ENCODE data around the gene ASXL1. TPM values are rescaled to one million over a fixed set of nuclear protein-coding genes. Genes with fewer than 3 reads are reported as not detected.
A peak's percentile ranks its signal among the peaks of the same experiment; 100 is the strongest.

The ASXL1 gene
- total and polyA plus RNA-seq, 4 experiments from 2014 or later = 8.8 to 127 (median 73.1) TPM

- no peaks in the 10 kb centered on the region for H3K27me3 ChIP-seq (ENCODE audit: insufficient read depth, low read length)
- Mint-ChIP-seq H3K27ac (peak overlapping the region in 1 of 7 donors; percentile 18), H3K4me1 (peaks cover 17 to 31% (median 23%) of the 10 kb centered on the region in 4 donors), H3K9me3 (no peaks in the 10 kb centered on the region), H3K27me3 (no peaks in the 10 kb centered on the region), H3K36me3 (peaks cover 40 to 48% of the 10 kb centered on the region in 2 donors), H3K4me3 (no peak overlapping the region)
- peaks cover 26% of the 10 kb centered on the region for H3K4me1 ChIP-seq (ENCODE audit: insufficient read depth, low read length)
- CTCF ChIA-PET (ENCODE audit: partially characterized antibody) = no interaction called here
- DNase-seq = no peak
- peaks cover 12% of the 10 kb centered on the region for H3K36me3 ChIP-seq (ENCODE audit: insufficient read depth, low read length)
- no peaks in the 10 kb centered on the region for H3K9me3 ChIP-seq (ENCODE audit: control insufficient read depth in 1 of 2, low read length in 2 of 2)
- intact Hi-C loops (cut with micrococcal nuclease) = no loop called here
- no peak overlapping the region for H3K4me3 ChIP-seq (ENCODE audit: low read length in 2 of 2)
- POLR2A ChIA-PET (ENCODE audit: partially characterized antibody) = no interaction called here
- no peak overlapping the region for H3K27ac ChIP-seq (ENCODE audit: low read depth, low read length)
These were observed 28.1 kb upstream of the ASXL1 start for GRCh38 chr20:32329817-32330554.

GRCh38 chr20:32330555-32330897 is 27.6 kb upstream of the ASXL1 start:
- Mint-ChIP-seq H3K4me3 (no peak overlapping the region), H3K36me3 (peaks cover 40 to 47% of the 10 kb centered on the region in 2 donors), H3K27ac (peak overlapping the region in 2 of 7 donors; percentile 29 to 32), H3K4me1 (peaks cover 17 to 31% (median 24%) of the 10 kb centered on the region in 4 donors), H3K9me3 (no peaks in the 10 kb centered on the region), H3K27me3 (no peaks in the 10 kb centered on the region)
- H3K4me3 ChIP-seq (ENCODE audit: low read length in 2 of 2) = no peak overlapping the region
- no peak for DNase-seq
- POLR2A ChIA-PET (ENCODE audit: partially characterized antibody) = no interaction called here
- CTCF ChIA-PET (ENCODE audit: partially characterized antibody) = no interaction called here
- H3K9me3 ChIP-seq (ENCODE audit: control insufficient read depth in 1 of 2, low read length in 2 of 2) = no peaks in the 10 kb centered on the region
- intact Hi-C loops (cut with micrococcal nuclease) = no loop called here
- peaks cover 27% of the 10 kb centered on the region for H3K4me1 ChIP-seq (ENCODE audit: insufficient read depth, low read length)
- no peak overlapping the region for H3K27ac ChIP-seq (ENCODE audit: low read depth, low read length)
- no peaks in the 10 kb centered on the region for H3K27me3 ChIP-seq (ENCODE audit: insufficient read depth, low read length)
- H3K36me3 ChIP-seq (ENCODE audit: insufficient read depth, low read length) = peaks cover 12% of the 10 kb centered on the region

- no peak for DNase-seq
- Histone ChIP-seq H3K36me3 (ENCODE audit: insufficient read depth, low read length) (peaks cover 12% of the 10 kb centered on the region), H3K27me3 (ENCODE audit: insufficient read depth, low read length) (no peaks in the 10 kb centered on the region), H3K4me3 (ENCODE audit: low read length in 2 of 2) (no peak overlapping the region), H3K9me3 (ENCODE audit: control insufficient read depth in 1 of 2, low read length in 2 of 2) (no peaks in the 10 kb centered on the region), H3K27ac (ENCODE audit: low read depth, low read length) (no peak overlapping the region), H3K4me1 (ENCODE audit: insufficient read depth, low read length) (peaks cover 27% of the 10 kb centered on the region)
- no peaks in the 10 kb centered on the region for H3K9me3 Mint-ChIP-seq
- H3K27ac Mint-ChIP-seq = peak overlapping the region in 4 of 7 donors; percentile 28 to 75 (median 53)
- ChIA-PET POLR2A (ENCODE audit: partially characterized antibody) (interaction anchor here (1.8 to 2.0 kb wide), 3 partner anchors 27 to 56 kb away, joined by 4 to 7 read pairs (median 6); partner anchors contain the start of gene KIF3B), CTCF (ENCODE audit: partially characterized antibody) (interaction anchor here (0.7 kb wide), 1 partner anchor 12 kb away, joined by 3 read pairs; no protein-coding TSS in a partner anchor)
- peaks cover 28 to 33% of the 10 kb centered on the region in 2 donors for H3K36me3 Mint-ChIP-seq
- intact Hi-C loops (cut with micrococcal nuclease) = no loop called here
- H3K4me1 Mint-ChIP-seq = peaks cover 19 to 37% (median 26%) of the 10 kb centered on the region in 4 donors
- H3K27me3 Mint-ChIP-seq = no peaks in the 10 kb centered on the region
- H3K4me3 Mint-ChIP-seq = no peak overlapping the region
These were observed 25.5 kb upstream of the ASXL1 start for GRCh38 chr20:32332614-32333013.

GRCh38 chr20:32333181-32333987 is 24.7 kb upstream of the ASXL1 start:
- Mint-ChIP-seq H3K27ac (peak overlapping the region; percentile 75 to 98 (median 93)), H3K27me3 (no peaks in the 10 kb centered on the region), H3K4me1 (peaks cover 19 to 37% (median 26%) of the 10 kb centered on the region in 4 donors), H3K4me3 (peak overlapping the region in 5 of 8 donors; percentile 65 to 81 (median 73)), H3K9me3 (no peaks in the 10 kb centered on the region), H3K36me3 (peaks cover 28 to 33% of the 10 kb centered on the region in 2 donors)
- no peaks in the 10 kb centered on the region for H3K9me3 ChIP-seq (ENCODE audit: control insufficient read depth in 1 of 2, low read length in 2 of 2)
- DNase-seq = no peak
- no peak overlapping the region for H3K4me3 ChIP-seq (ENCODE audit: low read length in 2 of 2)
- intact Hi-C loops (cut with micrococcal nuclease) = no loop called here
- peak overlapping the region; percentile 64 for H3K27ac ChIP-seq (ENCODE audit: low read depth, low read length)
- peaks cover 27% of the 10 kb centered on the region for H3K4me1 ChIP-seq (ENCODE audit: insufficient read depth, low read length)
- ChIA-PET CTCF (ENCODE audit: partially characterized antibody) (no interaction called here), POLR2A (ENCODE audit: partially characterized antibody) (interaction anchor here (1.2 to 2.0 kb wide), 5 partner anchors 12 to 56 kb away, joined by 3 to 9 read pairs (median 6); partner anchors contain the start of genes ASXL1 and KIF3B)
- H3K27me3 ChIP-seq (ENCODE audit: insufficient read depth, low read length) = no peaks in the 10 kb centered on the region
- peaks cover 12% of the 10 kb centered on the region for H3K36me3 ChIP-seq (ENCODE audit: insufficient read depth, low read length)

GRCh38 chr20:32333988-32334885 is 23.9 kb upstream of the ASXL1 start:
- H3K4me3 Mint-ChIP-seq = peak overlapping the region; percentile 46 to 81 (median 68)
- peaks cover 27% of the 10 kb centered on the region for H3K4me1 ChIP-seq (ENCODE audit: insufficient read depth, low read length)
- peaks cover 19 to 37% (median 26%) of the 10 kb centered on the region in 4 donors for H3K4me1 Mint-ChIP-seq
- H3K27ac Mint-ChIP-seq = peak overlapping the region; percentile 75 to 98 (median 93)
- peaks cover 12% of the 10 kb centered on the region for H3K36me3 ChIP-seq (ENCODE audit: insufficient read depth, low read length)
- no peaks in the 10 kb centered on the region for H3K9me3 ChIP-seq (ENCODE audit: control insufficient read depth in 1 of 2, low read length in 2 of 2)
- no peaks in the 10 kb centered on the region for H3K27me3 ChIP-seq (ENCODE audit: insufficient read depth, low read length)
- ChIA-PET POLR2A (ENCODE audit: partially characterized antibody) (interaction anchor here (1.2 to 2.0 kb wide), 5 partner anchors 11 to 57 kb away, joined by 3 to 9 read pairs (median 6); partner anchors contain the start of genes ASXL1 and KIF3B), CTCF (ENCODE audit: partially characterized antibody) (no interaction called here)
- no peak overlapping the region for H3K4me3 ChIP-seq (ENCODE audit: low read length in 2 of 2)
- no peaks in the 10 kb centered on the region for H3K27me3 Mint-ChIP-seq
- peaks cover 28 to 30% of the 10 kb centered on the region in 2 donors for H3K36me3 Mint-ChIP-seq
- intact Hi-C loops (cut with micrococcal nuclease) = loop anchor here (2.0 kb wide), 1 partner anchor 25 kb away; the partner anchor contains the start of gene ASXL1
- peak; percentile 32 to 53 (median 41) for DNase-seq
- no peaks in the 10 kb centered on the region for H3K9me3 Mint-ChIP-seq
- H3K27ac ChIP-seq (ENCODE audit: low read depth, low read length) = peak overlapping the region; percentile 64

- Histone ChIP-seq H3K9me3 (ENCODE audit: control insufficient read depth in 1 of 2, low read length in 2 of 2) (no peaks in the 10 kb centered on the region), H3K36me3 (ENCODE audit: insufficient read depth, low read length) (no peaks in the 10 kb centered on the region), H3K4me1 (ENCODE audit: insufficient read depth, low read length) (peaks cover 27% of the 10 kb centered on the region), H3K4me3 (ENCODE audit: low read length in 2 of 2) (no peak overlapping the region), H3K27ac (ENCODE audit: low read depth, low read length) (no peak overlapping the region), H3K27me3 (ENCODE audit: insufficient read depth, low read length) (no peaks in the 10 kb centered on the region)
- no peaks in the 10 kb centered on the region for H3K27me3 Mint-ChIP-seq
- CTCF ChIA-PET (ENCODE audit: partially characterized antibody) = interaction anchor here (1.3 kb wide), 1 partner anchor 441 kb away, joined by 3 read pairs; no protein-coding TSS in a partner anchor
- peaks cover 21 to 36% (median 26%) of the 10 kb centered on the region in 4 donors for H3K4me1 Mint-ChIP-seq
- peak overlapping the region in 2 of 7 donors; percentile 7 to 17 for H3K27ac Mint-ChIP-seq
- H3K4me3 Mint-ChIP-seq = no peak overlapping the region
- DNase-seq = peak in 1 of 5 donors; percentile 13
- intact Hi-C loops (cut with micrococcal nuclease) = loop anchor here (1.0 to 2.0 kb wide), 2 partner anchors 70 to 316 kb away; no protein-coding TSS in a partner anchor
- POLR2A ChIA-PET (ENCODE audit: partially characterized antibody) = interaction anchor here (1.7 kb wide), 1 partner anchor 21 kb away, joined by 5 read pairs; no protein-coding TSS in a partner anchor
- no peaks in the 10 kb centered on the region for H3K9me3 Mint-ChIP-seq
- peaks cover 6 to 10% of the 10 kb centered on the region in 2 donors for H3K36me3 Mint-ChIP-seq
These were observed 21.2 kb upstream of the ASXL1 start for GRCh38 chr20:32336918-32337347.

Measured in CD4-positive, alpha-beta memory T cell (primary cell).